SU-DHL-6 (cell line): ENCODE data around the gene NRG3.

Source experiments
- H2AFZ ChIP-seq: fragments of 200-600 bp; sonication (generic); 2 replicates; pipeline ENCODE4 v1.6.1; 2014; ENCODE audit warnings: low read depth, mild to moderate bottlenecking, moderate library complexity, mixed read lengths, antibody characterized with exemption, low read length; ENCODE audit not compliant: severe bottlenecking
- H3F3A ChIP-seq: fragments of 200-600 bp; shearing (Covaris generic); 2 replicates; pipeline ENCODE4 v1.6.0; 2016; ENCODE audit warnings: antibody characterized with exemption, mild to moderate bottlenecking; ENCODE audit not compliant: insufficient read depth
- H3K27ac ChIP-seq: fragments of 200-600 bp; sonication (generic); 2 replicates; pipeline ENCODE4 v1.5.1; 2016; ENCODE audit warnings: low read depth, mild to moderate bottlenecking, low read length, moderate library complexity, mixed read lengths
- H3K27me3 ChIP-seq: fragments of 200-600 bp; sonication (generic), shearing (Covaris generic); 2 replicates; pipeline ENCODE4 v1.6.0; 2014; ENCODE audit warnings: mild to moderate bottlenecking, low read length
- H3K36me3 ChIP-seq: fragments of 200-600 bp; sonication (generic); 2 replicates; pipeline ENCODE4 v1.6.1; 2014; ENCODE audit warnings: mild to moderate bottlenecking, low read length, mixed read lengths
- H3K4me2 ChIP-seq: fragments of 300-600, 200-600 bp; shearing (Covaris generic), sonication (generic); 2 replicates; pipeline ENCODE4 v1.6.0; 2014; ENCODE audit warnings: low read length, low read depth, mild to moderate bottlenecking; ENCODE audit not compliant: poor library complexity, severe bottlenecking
- H3K4me3 ChIP-seq: fragments of 200-600 bp; sonication (generic); 2 replicates; pipeline ENCODE4 v1.5.1; 2014; ENCODE audit warnings: antibody characterized with exemption, low read length, mild to moderate bottlenecking, mixed read lengths; ENCODE audit not compliant: insufficient read depth, poor library complexity, severe bottlenecking
- H3K79me2 ChIP-seq: fragments of 200-600 bp; sonication (generic); 2 replicates; pipeline ENCODE4 v1.6.1; 2014; ENCODE audit warnings: mild to moderate bottlenecking, low read length, moderate library complexity; ENCODE audit not compliant: insufficient read depth
- H3K9ac ChIP-seq: fragments of 200-600 bp; sonication (generic); 2 replicates; pipeline ENCODE4 v1.7.0; 2014; ENCODE audit warnings: mild to moderate bottlenecking, low read length
- H3K9me2 ChIP-seq: fragments of 200-600 bp; sonication (generic); replicated peaks from 2 replicates; pipeline ENCODE4 v1.6.1; 2014; ENCODE audit warnings: low read length; ENCODE audit not compliant: insufficient read depth
- H3K9me3 ChIP-seq: fragments of 200-600 bp; sonication (generic); 2 replicates; pipeline ENCODE4 v1.6.1; 2014; ENCODE audit warnings: low read length, mixed read lengths; ENCODE audit not compliant: insufficient read depth
- H4K20me1 ChIP-seq: fragments of 200-600 bp; sonication (generic); 2 replicates; pipeline ENCODE4 v1.6.1; 2014; ENCODE audit warnings: low read depth, mild to moderate bottlenecking, antibody characterized with exemption, low read length, moderate library complexity, mixed read lengths
- CTCF ChIP-seq: fragments of 200-600 bp; sonication (generic); IDR thresholded peaks from one replicate; pipeline ENCODE4 v1.5.1; 2017; ENCODE audit warnings: antibody characterized with exemption, mild to moderate bottlenecking, low read length, moderate library complexity; ENCODE audit not compliant: insufficient read depth, poor library complexity, severe bottlenecking
- EZH2phosphoT487 ChIP-seq: fragments of 200-600 bp; sonication (generic), shearing (Covaris generic); conservative IDR thresholded peaks from 2 replicates; pipeline ENCODE4 v1.6.1; 2018; ENCODE audit warnings: mild to moderate bottlenecking, antibody characterized with exemption, low read length, moderate library complexity, mixed read lengths

NRG3 gene

GRCh38 chr10:82552267-82552666, 677.3 kb downstream of the NRG3 start:
- Histone ChIP-seq H3K27ac (no peak overlapping the region), H2AFZ (no peak overlapping the region), H3K36me3 (no peaks in the 10 kb centered on the region), H3F3A (no peaks in the 10 kb centered on the region), H3K79me2 (no peaks in the 10 kb centered on the region), H3K4me2 (no peak overlapping the region), H3K9me2 (no peaks in the 10 kb centered on the region), H3K4me3 (no peak overlapping the region), H4K20me1 (no peaks in the 10 kb centered on the region), H3K27me3 (no peaks in the 10 kb centered on the region), H3K9me3 (no peaks in the 10 kb centered on the region), H3K9ac (no peak overlapping the region)
- TF ChIP-seq CTCF: no peak
- no peak for TF ChIP-seq EZH2phosphoT487

GRCh38 chr10:82554381-82554780, 679.4 kb downstream of the NRG3 start:
- H3F3A ChIP-seq: no peaks in the 10 kb centered on the region
- no peaks in the 10 kb centered on the region for H4K20me1 ChIP-seq
- no peak overlapping the region for H3K4me2 ChIP-seq
- H3K27me3 ChIP-seq: no peaks in the 10 kb centered on the region
- no peak overlapping the region for H3K4me3 ChIP-seq
- no peaks in the 10 kb centered on the region for H3K36me3 ChIP-seq
- H3K9me3 ChIP-seq: no peaks in the 10 kb centered on the region
- H3K79me2 ChIP-seq: no peaks in the 10 kb centered on the region
- no peak overlapping the region for H2AFZ ChIP-seq
- no peak overlapping the region for H3K9ac ChIP-seq
- no peak for TF ChIP-seq CTCF
- TF ChIP-seq EZH2phosphoT487: no peak
- H3K9me2 ChIP-seq: no peaks in the 10 kb centered on the region
- H3K27ac ChIP-seq: no peak overlapping the region

DNA sequence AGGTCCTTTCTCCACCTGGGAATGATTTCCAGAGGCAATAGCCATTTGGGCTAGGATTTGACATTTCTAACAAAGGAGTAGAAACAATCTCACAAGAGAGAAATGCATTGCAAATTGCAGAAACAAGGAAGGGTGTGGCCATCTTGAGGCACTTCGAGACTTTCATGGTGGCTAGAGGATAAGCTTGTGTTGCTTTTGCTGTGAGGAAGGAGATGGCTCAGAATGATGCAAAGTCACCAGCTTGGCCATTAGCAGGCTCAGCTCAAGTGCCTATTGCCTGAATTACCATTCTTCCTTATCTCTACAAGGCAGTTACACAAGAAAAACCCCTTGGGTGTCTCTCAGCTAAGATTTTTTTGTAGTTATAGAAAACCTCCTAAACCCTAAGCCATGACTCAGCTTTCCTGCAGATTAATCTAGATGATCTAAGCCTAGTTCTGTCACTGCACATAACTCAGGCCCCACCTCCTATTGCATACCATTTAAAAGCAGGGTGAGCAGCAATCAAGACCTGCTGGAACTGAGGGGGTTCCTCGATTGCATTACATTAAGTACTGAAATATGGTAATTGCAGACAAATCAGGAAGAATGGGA, 683.1 kb downstream of the NRG3 start:
- H3K4me3 ChIP-seq: no peak overlapping the region
- H3K9ac ChIP-seq: no peak overlapping the region
- H2AFZ ChIP-seq: no peak overlapping the region
- H3K36me3 ChIP-seq: no peaks in the 10 kb centered on the region
- H3F3A ChIP-seq: no peaks in the 10 kb centered on the region
- no peaks in the 10 kb centered on the region for H3K9me2 ChIP-seq
- TF ChIP-seq EZH2phosphoT487 (no peak), CTCF (no peak)
- H3K9me3 ChIP-seq: no peaks in the 10 kb centered on the region
- H3K79me2 ChIP-seq: no peaks in the 10 kb centered on the region
- no peak overlapping the region for H3K4me2 ChIP-seq
- H4K20me1 ChIP-seq: no peaks in the 10 kb centered on the region
- H3K27me3 ChIP-seq: no peaks in the 10 kb centered on the region
- no peak overlapping the region for H3K27ac ChIP-seq
